ENCODE data around the gene MAP1LC3B. TPM values are rescaled to one million over a fixed set of nuclear protein-coding genes. Genes with fewer than 3 reads are reported as not detected.

The MAP1LC3B gene
- polyA plus RNA-seq, 3 donors from 2014 or later: 175 to 297 (median 190) TPM

GRCh38 chr16:87411375-87412271 lies 19.5 kb downstream of the MAP1LC3B start:
- H3K36me3 Mint-ChIP-seq: peaks cover 4 to 33% (median 11%) of the 10 kb centered on the region in 3 donors
- peaks cover 0 to 1% (median 0%) of the 10 kb centered on the region in 6 donors for H3K9me3 Mint-ChIP-seq
- peaks cover 0 to 5% (median 1%) of the 10 kb centered on the region in 3 donors for H3K27me3 Mint-ChIP-seq (ENCODE audit: low read depth in 3 of 3)
- no peak overlapping the region for H3K27ac Mint-ChIP-seq
- H3K4me3 Mint-ChIP-seq: no peak overlapping the region
- DNase-seq: no peak
- H3K4me1 Mint-ChIP-seq: peaks cover 0 to 6% of the 10 kb centered on the region in 2 donors

GRCh38 chr16:87412371-87412995 lies 20.3 kb downstream of the MAP1LC3B start:
- Mint-ChIP-seq H3K4me3 (no peak overlapping the region), H3K27me3 (ENCODE audit: low read depth in 3 of 3) (peaks cover 0 to 5% (median 0%) of the 10 kb centered on the region in 3 donors), H3K27ac (peak overlapping the region in 1 of 6 donors; percentile 65), H3K4me1 (peaks cover 0 to 6% of the 10 kb centered on the region in 2 donors), H3K9me3 (peaks cover 0 to 1% (median 0%) of the 10 kb centered on the region in 6 donors), H3K36me3 (peaks cover 4 to 37% (median 11%) of the 10 kb centered on the region in 3 donors)
- no peak for DNase-seq

DNA sequence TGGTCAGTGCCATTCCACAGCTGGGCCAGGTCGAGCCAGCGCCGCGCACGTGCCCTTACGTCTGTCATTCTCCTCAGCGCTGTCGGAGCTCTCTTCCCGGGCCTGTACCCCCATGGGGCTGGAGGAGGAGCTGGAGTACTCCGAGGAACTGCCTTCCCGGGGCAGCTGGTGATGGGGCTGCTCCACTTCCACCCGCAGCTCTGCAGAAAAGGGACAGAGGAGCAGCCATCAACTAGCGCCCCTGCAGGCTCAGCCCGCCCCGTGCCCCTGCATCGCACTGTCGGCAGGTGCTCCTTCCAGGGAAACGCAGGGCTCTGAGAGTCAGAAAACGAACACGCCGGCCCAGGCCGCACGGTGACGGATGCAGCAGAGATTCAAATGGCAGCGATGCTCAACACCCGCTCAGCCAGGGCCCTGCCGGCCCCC lies 20.9 kb downstream of the MAP1LC3B start:
- Mint-ChIP-seq H3K27me3 (ENCODE audit: low read depth in 3 of 3) (peaks cover 0 to 3% (median 0%) of the 10 kb centered on the region in 3 donors), H3K36me3 (peaks cover 7 to 40% (median 11%) of the 10 kb centered on the region in 3 donors), H3K9me3 (peaks cover 0 to 1% (median 0%) of the 10 kb centered on the region in 6 donors), H3K4me3 (no peak overlapping the region), H3K4me1 (peaks cover 0 to 6% of the 10 kb centered on the region in 2 donors), H3K27ac (no peak overlapping the region)
- no peak for DNase-seq

GRCh38 chr16:87414251-87414680 lies 22.1 kb downstream of the MAP1LC3B start:
- no peak for DNase-seq
- no peak overlapping the region for H3K27ac Mint-ChIP-seq
- H3K4me1 Mint-ChIP-seq: no peaks in the 10 kb centered on the region
- peaks cover 0 to 3% (median 0%) of the 10 kb centered on the region in 3 donors for H3K27me3 Mint-ChIP-seq (ENCODE audit: low read depth in 3 of 3)
- H3K9me3 Mint-ChIP-seq: peaks cover 0 to 1% (median 0%) of the 10 kb centered on the region in 6 donors
- peaks cover 9 to 35% (median 11%) of the 10 kb centered on the region in 3 donors for H3K36me3 Mint-ChIP-seq
- no peak overlapping the region for H3K4me3 Mint-ChIP-seq

GRCh38 chr16:87415441-87415840 lies 23.3 kb downstream of the MAP1LC3B start:
- Mint-ChIP-seq H3K9me3 (peaks cover 0 to 1% (median 0%) of the 10 kb centered on the region in 6 donors), H3K27ac (no peak overlapping the region), H3K27me3 (ENCODE audit: low read depth in 3 of 3) (peaks cover 0 to 3% (median 0%) of the 10 kb centered on the region in 3 donors), H3K4me1 (no peaks in the 10 kb centered on the region), H3K36me3 (peaks cover 11 to 39% (median 14%) of the 10 kb centered on the region in 3 donors), H3K4me3 (no peak overlapping the region)
- no peak for DNase-seq

DNA sequence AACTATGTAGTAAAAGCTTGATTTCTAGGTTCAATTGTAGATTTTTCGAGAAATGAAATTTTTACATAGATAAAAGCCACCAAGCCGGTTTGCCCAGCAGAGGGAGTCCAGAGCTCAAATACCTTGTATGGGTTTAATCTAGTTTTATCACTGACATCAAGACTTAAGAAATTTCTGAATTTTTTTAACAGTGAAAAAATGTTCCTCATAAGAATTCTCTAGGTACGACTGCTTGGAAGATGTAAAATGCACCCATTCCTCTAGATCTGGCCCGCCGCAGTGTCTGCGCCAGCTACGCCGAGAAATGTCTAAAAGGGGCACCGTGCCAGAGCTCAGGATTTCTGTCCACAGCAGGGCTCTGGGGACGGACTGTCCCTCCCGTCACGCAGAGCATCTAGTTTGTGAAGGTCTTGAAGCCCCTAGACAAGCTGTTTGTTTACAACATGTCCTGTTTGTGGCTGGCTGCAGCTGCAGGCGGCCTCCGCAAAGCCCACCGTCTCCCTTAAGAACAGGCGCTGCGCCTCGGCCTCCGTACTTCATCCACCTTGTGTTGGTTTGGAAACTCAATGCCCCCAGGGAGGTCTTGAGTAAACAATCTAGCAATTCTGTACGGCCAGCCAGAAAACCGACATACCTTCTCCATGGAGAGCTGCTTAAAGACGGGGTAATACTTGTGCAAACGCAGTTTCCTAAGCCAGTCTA lies 24.8 kb downstream of the MAP1LC3B start:
- H3K36me3 Mint-ChIP-seq: peaks cover 10 to 40% (median 17%) of the 10 kb centered on the region in 3 donors
- DNase-seq: peak in 1 of 3 donors; percentile 25
- H3K27ac Mint-ChIP-seq: no peak overlapping the region
- H3K4me3 Mint-ChIP-seq: no peak overlapping the region
- peaks cover 0 to 3% (median 0%) of the 10 kb centered on the region in 3 donors for H3K27me3 Mint-ChIP-seq (ENCODE audit: low read depth in 3 of 3)
- H3K9me3 Mint-ChIP-seq: peaks cover 0 to 1% (median 0%) of the 10 kb centered on the region in 6 donors
- H3K4me1 Mint-ChIP-seq: peaks cover 0 to 3% of the 10 kb centered on the region in 2 donors

DNA sequence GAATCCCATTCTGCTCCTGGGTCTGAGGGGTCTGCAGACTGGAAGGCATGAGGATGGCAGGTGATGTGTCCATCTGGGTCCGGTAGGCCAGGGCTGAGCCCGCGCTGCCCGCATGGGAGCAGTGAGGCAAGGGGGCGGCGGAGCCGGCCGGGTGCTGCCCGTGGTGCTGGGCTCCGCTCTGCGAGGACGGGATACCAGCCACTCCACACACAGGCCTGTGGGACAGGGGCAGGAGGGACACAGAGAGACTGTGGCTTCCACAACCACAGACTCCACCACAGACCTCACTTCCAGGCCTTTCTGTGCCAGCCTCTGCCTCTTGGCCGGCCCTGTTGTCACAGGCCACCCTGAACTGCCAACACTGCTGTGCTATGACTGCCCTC lies 25.4 kb downstream of the MAP1LC3B start:
- peaks cover 0 to 4% of the 10 kb centered on the region in 2 donors for H3K4me1 Mint-ChIP-seq
- no peak overlapping the region for H3K27ac Mint-ChIP-seq
- no peak overlapping the region for H3K4me3 Mint-ChIP-seq
- peaks cover 0 to 3% (median 0%) of the 10 kb centered on the region in 3 donors for H3K27me3 Mint-ChIP-seq (ENCODE audit: low read depth in 3 of 3)
- no peak for DNase-seq
- H3K9me3 Mint-ChIP-seq: peaks cover 0 to 1% (median 0%) of the 10 kb centered on the region in 6 donors
- peaks cover 8 to 37% (median 23%) of the 10 kb centered on the region in 3 donors for H3K36me3 Mint-ChIP-seq

DNA sequence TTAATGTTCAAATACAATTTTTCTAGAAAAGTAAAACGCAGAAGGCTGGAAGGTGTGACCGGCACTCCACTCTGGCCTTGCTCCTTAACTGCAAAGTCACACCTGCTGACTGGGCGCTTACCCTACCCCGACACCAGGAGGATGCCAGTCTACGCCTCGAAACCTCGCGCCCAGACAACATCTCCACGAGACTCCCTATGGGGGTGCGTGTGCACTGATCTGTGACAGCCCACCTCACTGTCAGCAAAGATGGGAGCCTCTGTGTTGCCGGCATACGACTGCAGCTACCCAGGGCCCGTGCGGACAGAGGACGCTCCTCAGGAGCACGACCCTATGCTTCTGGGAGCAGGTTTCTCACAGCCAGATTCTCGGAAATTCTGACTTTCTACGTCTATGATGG lies 26.1 kb downstream of the MAP1LC3B start:
- Mint-ChIP-seq H3K27ac (no peak overlapping the region), H3K4me1 (peaks cover 0 to 4% of the 10 kb centered on the region in 2 donors), H3K4me3 (no peak overlapping the region), H3K9me3 (peaks cover 0 to 1% (median 0%) of the 10 kb centered on the region in 6 donors), H3K27me3 (ENCODE audit: low read depth in 3 of 3) (peaks cover 0 to 2% (median 0%) of the 10 kb centered on the region in 3 donors), H3K36me3 (peaks cover 11 to 40% (median 24%) of the 10 kb centered on the region in 3 donors)
- no peak for DNase-seq

GRCh38 chr16:87418644-87419043 lies 26.5 kb downstream of the MAP1LC3B start:
- H3K9me3 Mint-ChIP-seq: peaks cover 0 to 1% (median 0%) of the 10 kb centered on the region in 6 donors
- peaks cover 11 to 36% (median 21%) of the 10 kb centered on the region in 3 donors for H3K36me3 Mint-ChIP-seq
- H3K4me3 Mint-ChIP-seq: no peak overlapping the region
- peaks cover 0 to 4% of the 10 kb centered on the region in 2 donors for H3K4me1 Mint-ChIP-seq
- H3K27me3 Mint-ChIP-seq (ENCODE audit: low read depth in 3 of 3): peaks cover 0 to 2% (median 0%) of the 10 kb centered on the region in 3 donors
- no peak overlapping the region for H3K27ac Mint-ChIP-seq
- DNase-seq: no peak

DNA sequence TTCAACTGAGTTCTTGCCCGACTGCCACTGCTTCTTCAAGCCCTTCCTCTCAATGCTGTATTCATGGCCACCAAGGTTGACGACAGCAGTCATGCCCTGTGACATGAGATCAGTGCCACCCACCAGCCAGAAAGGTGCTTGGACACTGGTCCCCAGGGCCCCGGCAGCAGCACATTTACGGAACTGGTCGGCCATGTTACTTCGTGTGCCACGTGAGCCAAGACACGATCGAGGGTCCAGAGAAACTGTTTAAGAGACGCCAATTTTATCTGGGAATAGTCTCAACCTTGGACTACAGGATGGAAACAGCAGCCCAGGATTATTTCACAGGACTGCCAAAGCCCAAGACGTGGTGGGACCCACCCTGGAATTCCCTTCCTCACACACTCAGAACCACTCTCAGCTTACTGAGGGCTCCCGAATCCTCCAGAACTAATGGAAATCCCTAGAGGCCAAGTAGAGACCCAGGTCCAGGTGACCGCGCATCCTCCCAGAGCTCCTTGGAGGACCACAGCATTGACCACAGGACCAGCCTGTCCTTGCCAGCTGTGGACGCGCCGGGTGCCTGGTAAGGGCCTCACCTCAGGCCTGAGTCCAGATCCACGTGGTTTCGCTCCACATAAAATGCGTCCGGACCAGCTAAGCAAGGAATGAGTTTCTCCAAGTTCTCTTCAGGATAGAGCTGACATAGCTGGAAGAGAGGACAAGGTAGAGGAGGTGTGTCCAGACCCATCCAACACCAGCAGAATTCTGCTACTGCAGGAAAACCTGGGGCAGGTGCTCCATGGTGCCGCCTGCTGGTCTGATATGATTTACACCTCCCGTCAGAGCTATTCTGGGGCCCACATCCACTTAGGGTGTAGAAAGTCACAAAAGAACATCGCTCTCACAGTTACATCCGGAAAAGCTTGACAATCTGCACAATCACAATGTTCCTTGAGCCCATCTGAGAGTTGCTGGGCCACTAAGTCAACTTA lies 28.2 kb downstream of the MAP1LC3B start:
- Mint-ChIP-seq H3K27ac (no peak overlapping the region), H3K4me1 (peaks cover 0 to 4% of the 10 kb centered on the region in 2 donors), H3K27me3 (ENCODE audit: low read depth in 3 of 3) (no peaks in the 10 kb centered on the region), H3K36me3 (peaks cover 11 to 31% (median 20%) of the 10 kb centered on the region in 3 donors), H3K4me3 (no peak overlapping the region), H3K9me3 (no peaks in the 10 kb centered on the region)
- DNase-seq: no peak

- no peak for DNase-seq
- peaks cover 0 to 4% of the 10 kb centered on the region in 2 donors for H3K4me1 Mint-ChIP-seq
- H3K36me3 Mint-ChIP-seq: peaks cover 11 to 26% (median 20%) of the 10 kb centered on the region in 3 donors
- H3K9me3 Mint-ChIP-seq: no peaks in the 10 kb centered on the region
- no peak overlapping the region for H3K27ac Mint-ChIP-seq
- no peak overlapping the region for H3K4me3 Mint-ChIP-seq
- no peaks in the 10 kb centered on the region for H3K27me3 Mint-ChIP-seq (ENCODE audit: low read depth in 3 of 3)
These were observed 29.1 kb downstream of the MAP1LC3B start for GRCh38 chr16:87421003-87421912.

Data from immature natural killer cell (primary cell).